HepG2 (cell line): ENCODE results near the gene THEM4. TPM values are rescaled to one million over a fixed set of nuclear protein-coding genes. Genes with fewer than 3 reads are reported as not detected.
A peak's percentile ranks its signal among the peaks of the same experiment; 100 is the strongest.

Experiments used
- AGO2 ChIP-seq: fragments of 200-400 bp; formaldehyde crosslinking; optimal IDR thresholded peaks from 2 replicates; pipeline ENCODE3; 2017; ENCODE audit warnings: mild to moderate bottlenecking, low read depth, low read length, moderate library complexity
- ELF1 ChIP-seq: sonication (generic); formaldehyde crosslinking; IDR thresholded peaks from 2 replicates; pipeline ENCODE4 v1.4.0; 2020; ENCODE audit warnings: missing genetic modification reagents
- GATAD2A ChIP-seq: IDR thresholded peaks from 2 replicates; pipeline ENCODE4 v1.6.1; 2016
- RAD21 ChIP-seq: fragments of 450-650 bp; formaldehyde crosslinking; IDR thresholded peaks from 2 replicates; pipeline ENCODE4 v1.5.0; 2020; ENCODE audit warnings: mild to moderate bottlenecking
- RBFOX2 ChIP-seq: fragments of 200-400 bp; formaldehyde crosslinking; IDR thresholded peaks from 2 replicates; pipeline ENCODE4 v1.6.1; 2017; ENCODE audit warnings: low read depth, mild to moderate bottlenecking, low read length
- STAG1 ChIP-seq: sonication (generic); formaldehyde crosslinking; IDR thresholded peaks from 2 replicates; pipeline ENCODE4 v1.4.0; 2020; ENCODE audit warnings: missing genetic modification reagents
- STAT5B ChIP-seq: sonication (generic); formaldehyde crosslinking; IDR thresholded peaks from 2 replicates; pipeline ENCODE4 v1.4.0; 2020; ENCODE audit warnings: missing genetic modification reagents
- ZNF263 ChIP-seq: sonication (generic); formaldehyde crosslinking; IDR thresholded peaks from 2 replicates; pipeline ENCODE4 v1.4.0; 2020; ENCODE audit warnings: missing genetic modification reagents
- ZSCAN25 ChIP-seq: sonication (generic); formaldehyde crosslinking; IDR thresholded peaks from 2 replicates; pipeline ENCODE4 v1.8.0; 2022; ENCODE audit warnings: mild to moderate bottlenecking, missing genetic modification reagents
- polyA plus RNA-seq, 8 experiments: library from polyadenylated mRNA; depleted of rRNA in 3 of 8; stranded (reverse) in 7 of 8; unstranded in 1 of 8; fragments of >200 nt; fragmentation: Illumina TruSeq in 4 of 8; extraction: Trizol in 4 of 8; gene quantifications; 2 replicates each; pipeline versions ENCODE4 v1.2.1 to v1.2.3, GENCODE V29; 2011 to 2016; ENCODE audit warnings: low read depth in 4 of 8, missing spikeins in 1 of 8, mixed read lengths in 1 of 8; ENCODE audit not compliant: insufficient read depth in 1 of 8
- total RNA-seq, 5 experiments: library from RNA; depleted of rRNA; stranded (reverse); fragments of >200 nt; fragmentation: Illumina TruSeq; extraction: Trizol; gene quantifications; 2 replicates each; pipeline ENCODE4 v1.2.3, GENCODE V29; 2016; ENCODE audit warnings: low read depth in 1 of 5
- TF ChIP-seq, protein P1 (sequence below), 2 experiments: fragments of 450-650 bp in 1 of 2; sonication (generic) in 1 of 2; formaldehyde crosslinking in 1 of 2; IDR thresholded peaks; 2 replicates each; pipeline versions ENCODE4 v1.6.1 to v1.8.0; 2016 to 2022; ENCODE audit warnings: antibody characterized with exemption in 1 of 2, mild to moderate bottlenecking in 1 of 2, missing genetic modification reagents in 1 of 2
- TF ChIP-seq, protein P2 (sequence below): sonication (generic); formaldehyde crosslinking; IDR thresholded peaks from 2 replicates; pipeline ENCODE4 v1.4.0; 2020; ENCODE audit warnings: missing genetic modification reagents
- TF ChIP-seq, protein P3 (sequence below): IDR thresholded peaks from 2 replicates; pipeline ENCODE4 v1.6.1; 2018; ENCODE audit warnings: missing genetic modification reagents, mild to moderate bottlenecking, missing compliant biosample characterization
- TF ChIP-seq, protein P4 (sequence below): sonication (generic); formaldehyde crosslinking; IDR thresholded peaks from 2 replicates; pipeline ENCODE4 v1.4.0; 2020; ENCODE audit warnings: missing genetic modification reagents

The THEM4 gene
- total and polyA plus RNA-seq, 2 of the 13 experiments (the other 11 are each of a cell fraction or from before 2014, with no cell fraction given) = 10.9 to 13.9 TPM

DNA sequence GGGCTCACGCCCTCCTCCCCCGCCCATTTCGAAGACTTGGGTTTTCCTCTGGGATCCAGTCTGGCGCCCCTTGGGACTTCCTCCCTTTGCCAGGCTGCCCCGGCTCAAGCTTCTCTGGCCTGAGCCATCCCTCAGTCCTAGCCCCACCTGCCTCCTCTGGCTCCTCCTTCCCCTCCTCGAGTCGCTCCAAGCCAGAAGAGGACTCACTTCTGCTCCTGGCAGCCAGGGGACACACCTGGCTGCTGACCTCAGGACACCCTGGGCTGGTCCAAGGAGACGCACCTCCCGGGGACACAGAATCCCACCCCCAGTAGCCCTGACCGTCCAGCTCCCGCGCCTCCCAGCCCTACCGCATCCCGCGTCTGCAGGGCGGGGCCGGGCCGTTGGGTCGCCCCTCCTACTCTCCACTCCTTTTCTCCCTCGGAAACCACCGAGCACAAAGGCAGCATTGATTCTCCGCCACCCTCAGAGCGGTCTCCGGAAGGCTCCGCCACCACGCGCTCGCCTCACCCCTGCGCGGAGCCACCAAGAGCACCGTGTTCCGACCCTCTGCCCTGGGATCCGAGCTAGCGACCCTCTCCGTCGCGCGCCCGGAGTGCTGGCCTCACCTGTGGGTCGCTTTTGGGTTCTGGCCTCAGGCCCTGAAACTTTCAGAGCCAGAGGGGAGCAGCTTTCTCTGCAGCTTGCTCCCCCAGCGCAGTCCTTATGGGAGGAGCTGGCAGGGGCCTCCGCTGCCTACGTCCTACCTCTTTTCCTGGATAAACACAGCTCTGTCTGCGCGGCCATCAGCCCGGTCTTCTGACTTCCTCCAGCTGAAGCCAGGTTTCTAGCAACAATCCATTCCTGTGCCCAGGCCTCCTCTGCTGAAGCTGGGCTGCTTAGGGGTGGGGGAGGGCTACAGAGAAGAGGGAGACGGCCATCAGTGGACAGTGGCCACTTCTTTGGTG, 69.6 kb downstream of the THEM4 start, which contains the start of gene C2CD4D (continued):
- TF ChIP-seq, protein P1, sequence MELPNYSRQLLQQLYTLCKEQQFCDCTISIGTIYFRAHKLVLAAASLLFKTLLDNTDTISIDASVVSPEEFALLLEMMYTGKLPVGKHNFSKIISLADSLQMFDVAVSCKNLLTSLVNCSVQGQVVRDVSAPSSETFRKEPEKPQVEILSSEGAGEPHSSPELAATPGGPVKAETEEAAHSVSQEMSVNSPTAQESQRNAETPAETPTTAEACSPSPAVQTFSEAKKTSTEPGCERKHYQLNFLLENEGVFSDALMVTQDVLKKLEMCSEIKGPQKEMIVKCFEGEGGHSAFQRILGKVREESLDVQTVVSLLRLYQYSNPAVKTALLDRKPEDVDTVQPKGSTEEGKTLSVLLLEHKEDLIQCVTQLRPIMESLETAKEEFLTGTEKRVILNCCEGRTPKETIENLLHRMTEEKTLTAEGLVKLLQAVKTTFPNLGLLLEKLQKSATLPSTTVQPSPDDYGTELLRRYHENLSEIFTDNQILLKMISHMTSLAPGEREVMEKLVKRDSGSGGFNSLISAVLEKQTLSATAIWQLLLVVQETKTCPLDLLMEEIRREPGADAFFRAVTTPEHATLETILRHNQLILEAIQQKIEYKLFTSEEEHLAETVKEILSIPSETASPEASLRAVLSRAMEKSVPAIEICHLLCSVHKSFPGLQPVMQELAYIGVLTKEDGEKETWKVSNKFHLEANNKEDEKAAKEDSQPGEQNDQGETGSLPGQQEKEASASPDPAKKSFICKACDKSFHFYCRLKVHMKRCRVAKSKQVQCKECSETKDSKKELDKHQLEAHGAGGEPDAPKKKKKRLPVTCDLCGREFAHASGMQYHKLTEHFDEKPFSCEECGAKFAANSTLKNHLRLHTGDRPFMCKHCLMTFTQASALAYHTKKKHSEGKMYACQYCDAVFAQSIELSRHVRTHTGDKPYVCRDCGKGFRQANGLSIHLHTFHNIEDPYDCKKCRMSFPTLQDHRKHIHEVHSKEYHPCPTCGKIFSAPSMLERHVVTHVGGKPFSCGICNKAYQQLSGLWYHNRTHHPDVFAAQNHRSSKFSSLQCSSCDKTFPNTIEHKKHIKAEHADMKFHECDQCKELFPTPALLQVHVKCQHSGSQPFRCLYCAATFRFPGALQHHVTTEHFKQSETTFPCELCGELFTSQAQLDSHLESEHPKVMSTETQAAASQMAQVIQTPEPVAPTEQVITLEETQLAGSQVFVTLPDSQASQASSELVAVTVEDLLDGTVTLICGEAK (IDR thresholded peaks at IDR 0.05) = no peak
- TF ChIP-seq, protein P1 (CRISPR knock-in tag; IDR thresholded peaks at IDR 0.05) = 0 out of 2 replicates have a peak, but pooled peaks have one; percentile 41
- peak; percentile 44 for TF ChIP-seq AGO2
- peak; percentile 89 for TF ChIP-seq RBFOX2
- 0 out of 2 replicates have a peak, but pooled peaks have one; percentile 9 for TF ChIP-seq RAD21 (CRISPR knock-in tag)
- 0 out of 2 replicates have a peak, but pooled peaks have one; percentile 23 for TF ChIP-seq ELF1 (CRISPR knock-in tag)
- TF ChIP-seq, protein P2, sequence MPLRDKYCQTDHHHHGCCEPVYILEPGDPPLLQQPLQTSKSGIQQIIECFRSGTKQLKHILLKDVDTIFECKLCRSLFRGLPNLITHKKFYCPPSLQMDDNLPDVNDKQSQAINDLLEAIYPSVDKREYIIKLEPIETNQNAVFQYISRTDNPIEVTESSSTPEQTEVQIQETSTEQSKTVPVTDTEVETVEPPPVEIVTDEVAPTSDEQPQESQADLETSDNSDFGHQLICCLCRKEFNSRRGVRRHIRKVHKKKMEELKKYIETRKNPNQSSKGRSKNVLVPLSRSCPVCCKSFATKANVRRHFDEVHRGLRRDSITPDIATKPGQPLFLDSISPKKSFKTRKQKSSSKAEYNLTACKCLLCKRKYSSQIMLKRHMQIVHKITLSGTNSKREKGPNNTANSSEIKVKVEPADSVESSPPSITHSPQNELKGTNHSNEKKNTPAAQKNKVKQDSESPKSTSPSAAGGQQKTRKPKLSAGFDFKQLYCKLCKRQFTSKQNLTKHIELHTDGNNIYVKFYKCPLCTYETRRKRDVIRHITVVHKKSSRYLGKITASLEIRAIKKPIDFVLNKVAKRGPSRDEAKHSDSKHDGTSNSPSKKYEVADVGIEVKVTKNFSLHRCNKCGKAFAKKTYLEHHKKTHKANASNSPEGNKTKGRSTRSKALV (CRISPR knock-in tag) = 0 out of 2 replicates have a peak, but pooled peaks have one; percentile 30
- TF ChIP-seq ZNF263 (CRISPR knock-in tag) = peak; percentile 42; the same call in 1 of the 2 replicates
- TF ChIP-seq, protein P3, sequence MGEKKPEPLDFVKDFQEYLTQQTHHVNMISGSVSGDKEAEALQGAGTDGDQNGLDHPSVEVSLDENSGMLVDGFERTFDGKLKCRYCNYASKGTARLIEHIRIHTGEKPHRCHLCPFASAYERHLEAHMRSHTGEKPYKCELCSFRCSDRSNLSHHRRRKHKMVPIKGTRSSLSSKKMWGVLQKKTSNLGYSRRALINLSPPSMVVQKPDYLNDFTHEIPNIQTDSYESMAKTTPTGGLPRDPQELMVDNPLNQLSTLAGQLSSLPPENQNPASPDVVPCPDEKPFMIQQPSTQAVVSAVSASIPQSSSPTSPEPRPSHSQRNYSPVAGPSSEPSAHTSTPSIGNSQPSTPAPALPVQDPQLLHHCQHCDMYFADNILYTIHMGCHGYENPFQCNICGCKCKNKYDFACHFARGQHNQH (CRISPR knock-in tag) = 0 out of 2 replicates have a peak, but pooled peaks have one; percentile 27
- peak; percentile 100 for TF ChIP-seq ZSCAN25
- no peak for TF ChIP-seq STAG1 (CRISPR knock-in tag)
- no peak for TF ChIP-seq STAT5B (CRISPR knock-in tag)
- TF ChIP-seq, protein P4, sequence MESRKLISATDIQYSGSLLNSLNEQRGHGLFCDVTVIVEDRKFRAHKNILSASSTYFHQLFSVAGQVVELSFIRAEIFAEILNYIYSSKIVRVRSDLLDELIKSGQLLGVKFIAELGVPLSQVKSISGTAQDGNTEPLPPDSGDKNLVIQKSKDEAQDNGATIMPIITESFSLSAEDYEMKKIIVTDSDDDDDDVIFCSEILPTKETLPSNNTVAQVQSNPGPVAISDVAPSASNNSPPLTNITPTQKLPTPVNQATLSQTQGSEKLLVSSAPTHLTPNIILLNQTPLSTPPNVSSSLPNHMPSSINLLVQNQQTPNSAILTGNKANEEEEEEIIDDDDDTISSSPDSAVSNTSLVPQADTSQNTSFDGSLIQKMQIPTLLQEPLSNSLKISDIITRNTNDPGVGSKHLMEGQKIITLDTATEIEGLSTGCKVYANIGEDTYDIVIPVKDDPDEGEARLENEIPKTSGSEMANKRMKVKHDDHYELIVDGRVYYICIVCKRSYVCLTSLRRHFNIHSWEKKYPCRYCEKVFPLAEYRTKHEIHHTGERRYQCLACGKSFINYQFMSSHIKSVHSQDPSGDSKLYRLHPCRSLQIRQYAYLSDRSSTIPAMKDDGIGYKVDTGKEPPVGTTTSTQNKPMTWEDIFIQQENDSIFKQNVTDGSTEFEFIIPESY = peak; percentile 68
- TF ChIP-seq GATAD2A = peak; percentile 51
